Measurements from ENCODE around the gene SEZ6.

SEZ6 gene

DNA sequence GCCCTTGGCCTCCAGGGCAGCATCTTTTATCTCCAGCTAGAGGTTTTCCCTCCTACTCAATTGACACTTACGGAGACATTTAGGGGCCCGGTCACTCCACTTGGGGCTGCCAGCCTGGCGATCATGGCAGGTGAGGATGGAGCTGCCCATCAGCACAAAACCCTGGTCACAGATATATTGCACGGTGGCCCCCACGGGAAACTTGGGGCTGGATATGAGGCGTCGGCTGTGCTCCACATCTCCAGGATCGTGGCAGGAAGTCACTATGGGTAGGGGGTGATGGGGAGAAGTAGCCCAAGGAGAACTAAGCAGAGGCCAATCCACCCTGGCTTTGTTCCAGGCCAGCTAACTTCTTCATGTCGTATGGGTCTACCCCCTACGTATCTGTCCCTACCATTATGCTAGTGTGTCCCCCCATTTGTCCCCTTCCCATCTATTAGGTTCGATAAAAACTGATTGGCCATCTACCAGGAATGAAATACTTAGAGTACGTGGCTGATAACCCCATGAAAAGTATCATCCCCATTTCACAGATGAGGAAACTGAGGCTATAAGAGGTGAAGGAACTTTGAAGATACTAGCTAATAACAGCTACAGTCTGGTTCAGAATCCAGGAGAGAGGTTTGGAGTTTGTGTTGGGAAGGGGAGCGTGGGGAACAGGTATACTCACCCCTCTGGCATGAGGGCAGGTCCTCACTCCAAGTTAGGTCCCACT lies 48.4 kb downstream of the SEZ6 start:
- Mint-ChIP-seq H3K27me3 (ENCODE audit: low read depth, poor library complexity) (peaks cover 3% of the 10 kb centered on the region), H3K27ac (no peak overlapping the region), H3K4me3 (no peak overlapping the region), H3K36me3 (ENCODE audit: low read depth) (no peaks in the 10 kb centered on the region), H3K4me1 (no peaks in the 10 kb centered on the region), H3K9me3 (no peaks in the 10 kb centered on the region)
- TF ChIP-seq, protein P1, sequence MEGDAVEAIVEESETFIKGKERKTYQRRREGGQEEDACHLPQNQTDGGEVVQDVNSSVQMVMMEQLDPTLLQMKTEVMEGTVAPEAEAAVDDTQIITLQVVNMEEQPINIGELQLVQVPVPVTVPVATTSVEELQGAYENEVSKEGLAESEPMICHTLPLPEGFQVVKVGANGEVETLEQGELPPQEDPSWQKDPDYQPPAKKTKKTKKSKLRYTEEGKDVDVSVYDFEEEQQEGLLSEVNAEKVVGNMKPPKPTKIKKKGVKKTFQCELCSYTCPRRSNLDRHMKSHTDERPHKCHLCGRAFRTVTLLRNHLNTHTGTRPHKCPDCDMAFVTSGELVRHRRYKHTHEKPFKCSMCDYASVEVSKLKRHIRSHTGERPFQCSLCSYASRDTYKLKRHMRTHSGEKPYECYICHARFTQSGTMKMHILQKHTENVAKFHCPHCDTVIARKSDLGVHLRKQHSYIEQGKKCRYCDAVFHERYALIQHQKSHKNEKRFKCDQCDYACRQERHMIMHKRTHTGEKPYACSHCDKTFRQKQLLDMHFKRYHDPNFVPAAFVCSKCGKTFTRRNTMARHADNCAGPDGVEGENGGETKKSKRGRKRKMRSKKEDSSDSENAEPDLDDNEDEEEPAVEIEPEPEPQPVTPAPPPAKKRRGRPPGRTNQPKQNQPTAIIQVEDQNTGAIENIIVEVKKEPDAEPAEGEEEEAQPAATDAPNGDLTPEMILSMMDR (IDR thresholded peaks at IDR 0.05): no peak
- no peak for DNase-seq

DNA sequence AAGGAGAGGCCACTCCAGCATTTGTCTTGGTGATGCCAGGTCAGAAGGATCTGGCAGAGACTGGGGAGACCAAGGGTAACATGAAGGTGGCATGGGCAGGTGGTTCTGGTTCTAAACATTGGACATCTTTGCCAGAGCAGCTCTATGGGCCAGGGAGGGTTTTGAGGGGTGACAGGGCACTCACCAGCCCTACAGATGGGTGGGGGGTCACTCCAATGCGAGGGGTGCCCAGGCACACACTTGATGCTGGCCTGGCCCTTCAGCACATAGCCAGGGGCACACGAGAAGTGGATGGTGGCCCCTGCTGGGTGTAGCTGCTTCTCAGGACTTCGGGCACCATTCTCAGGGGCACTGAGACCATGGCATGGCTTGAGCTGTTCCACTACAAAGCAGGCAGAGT lies 49.0 kb downstream of the SEZ6 start:
- no peaks in the 10 kb centered on the region for H3K4me1 Mint-ChIP-seq
- H3K36me3 Mint-ChIP-seq (ENCODE audit: low read depth): no peaks in the 10 kb centered on the region
- TF ChIP-seq, protein P1 (IDR thresholded peaks at IDR 0.05): no peak
- no peak for DNase-seq
- H3K9me3 Mint-ChIP-seq: no peaks in the 10 kb centered on the region
- H3K4me3 Mint-ChIP-seq: no peak overlapping the region
- H3K27ac Mint-ChIP-seq: no peak overlapping the region
- H3K27me3 Mint-ChIP-seq (ENCODE audit: low read depth, poor library complexity): peaks cover 3% of the 10 kb centered on the region

DNA sequence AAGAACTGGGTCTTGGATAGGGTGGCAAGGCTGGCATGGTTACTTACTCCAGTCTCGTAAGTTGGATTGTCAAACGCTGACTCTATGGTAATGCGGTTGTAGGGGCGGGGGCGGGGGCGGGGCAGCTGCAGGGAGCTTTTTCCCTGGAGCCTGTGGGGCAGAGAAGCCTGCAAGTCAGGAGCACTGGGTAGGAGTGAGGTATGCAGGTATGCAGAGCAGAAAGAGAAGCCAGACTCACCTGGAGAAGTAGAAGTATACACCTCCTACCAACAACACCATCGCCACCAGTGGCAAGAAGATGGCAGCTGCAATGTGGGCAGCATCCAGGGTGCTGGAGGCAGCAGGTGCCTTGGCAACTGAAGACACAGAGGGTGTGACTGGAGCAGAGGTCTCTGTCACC lies 49.7 kb downstream of the SEZ6 start:
- H3K36me3 Mint-ChIP-seq (ENCODE audit: low read depth): no peaks in the 10 kb centered on the region
- peaks cover 3% of the 10 kb centered on the region for H3K27me3 Mint-ChIP-seq (ENCODE audit: low read depth, poor library complexity)
- no peaks in the 10 kb centered on the region for H3K4me1 Mint-ChIP-seq
- no peak overlapping the region for H3K27ac Mint-ChIP-seq
- no peak overlapping the region for H3K4me3 Mint-ChIP-seq
- no peaks in the 10 kb centered on the region for H3K9me3 Mint-ChIP-seq
- TF ChIP-seq, protein P1 (IDR thresholded peaks at IDR 0.05): no peak
- DNase-seq: no peak

- no peak for DNase-seq
- H3K9me3 Mint-ChIP-seq: no peaks in the 10 kb centered on the region
- no peaks in the 10 kb centered on the region for H3K36me3 Mint-ChIP-seq (ENCODE audit: low read depth)
- no peak overlapping the region for H3K4me3 Mint-ChIP-seq
- TF ChIP-seq, protein P1 (IDR thresholded peaks at IDR 0.05): no peak
- H3K27ac Mint-ChIP-seq: no peak overlapping the region
- H3K4me1 Mint-ChIP-seq: no peaks in the 10 kb centered on the region
- H3K27me3 Mint-ChIP-seq (ENCODE audit: low read depth, poor library complexity): peaks cover 3% of the 10 kb centered on the region
These were observed 50.4 kb downstream of the SEZ6 start for GRCh38 chr17:28955408-28955807.

- Mint-ChIP-seq H3K27me3 (ENCODE audit: low read depth, poor library complexity) (peaks cover 3% of the 10 kb centered on the region), H3K9me3 (no peaks in the 10 kb centered on the region), H3K4me1 (no peaks in the 10 kb centered on the region), H3K36me3 (ENCODE audit: low read depth) (no peaks in the 10 kb centered on the region), H3K27ac (no peak overlapping the region), H3K4me3 (no peak overlapping the region)
- TF ChIP-seq, protein P1 (IDR thresholded peaks at IDR 0.05): no peak
- no peak for DNase-seq
These were observed 50.9 kb downstream of the SEZ6 start for GRCh38 chr17:28954886-28955285.

GRCh38 chr17:28953444-28954118 lies 52.3 kb downstream of the SEZ6 start:
- no peaks in the 10 kb centered on the region for H3K9me3 Mint-ChIP-seq
- TF ChIP-seq, protein P1 (IDR thresholded peaks at IDR 0.05): peak; percentile 92
- no peaks in the 10 kb centered on the region for H3K36me3 Mint-ChIP-seq (ENCODE audit: low read depth)
- H3K27ac Mint-ChIP-seq: no peak overlapping the region
- DNase-seq: peak; percentile 83
- peaks cover 3% of the 10 kb centered on the region for H3K27me3 Mint-ChIP-seq (ENCODE audit: low read depth, poor library complexity)
- peak overlapping the region; percentile 23 for H3K4me3 Mint-ChIP-seq
- peaks cover 5% of the 10 kb centered on the region for H3K4me1 Mint-ChIP-seq

Measured in nephron progenitor cell (in vitro differentiated cells).